ENCODE data around the gene PPP2R2C.

Gene PPP2R2C

DNA sequence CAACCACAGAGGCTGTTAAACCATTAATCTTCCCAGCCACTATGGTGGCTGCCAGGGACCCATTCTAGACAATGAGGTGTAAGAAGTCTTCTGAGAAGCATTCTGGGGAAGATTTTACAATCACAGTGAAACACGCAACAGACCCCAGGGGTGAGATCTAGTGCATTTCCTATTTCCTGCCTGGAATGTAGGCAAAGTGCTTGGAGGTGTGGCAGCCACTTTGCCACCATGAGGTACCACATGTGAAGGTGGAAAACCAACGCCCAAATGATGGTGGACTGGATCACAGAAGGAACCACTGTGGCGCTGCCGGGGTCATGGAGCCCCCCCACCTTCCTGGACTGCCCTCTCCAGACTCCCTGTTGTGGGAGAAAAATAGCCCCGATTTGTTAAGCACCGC lies 140.9 kb downstream of the PPP2R2C start:
- no peak for DNase-seq (ENCODE audit: low spot score)

- DNase-seq (ENCODE audit: low spot score) = peak; percentile 24
These were observed 141.4 kb downstream of the PPP2R2C start for GRCh38 chr4:6331018-6331417.

GRCh38 chr4:6330384-6330767 lies 142.0 kb downstream of the PPP2R2C start:
- no peak for DNase-seq (ENCODE audit: low spot score)

DNA sequence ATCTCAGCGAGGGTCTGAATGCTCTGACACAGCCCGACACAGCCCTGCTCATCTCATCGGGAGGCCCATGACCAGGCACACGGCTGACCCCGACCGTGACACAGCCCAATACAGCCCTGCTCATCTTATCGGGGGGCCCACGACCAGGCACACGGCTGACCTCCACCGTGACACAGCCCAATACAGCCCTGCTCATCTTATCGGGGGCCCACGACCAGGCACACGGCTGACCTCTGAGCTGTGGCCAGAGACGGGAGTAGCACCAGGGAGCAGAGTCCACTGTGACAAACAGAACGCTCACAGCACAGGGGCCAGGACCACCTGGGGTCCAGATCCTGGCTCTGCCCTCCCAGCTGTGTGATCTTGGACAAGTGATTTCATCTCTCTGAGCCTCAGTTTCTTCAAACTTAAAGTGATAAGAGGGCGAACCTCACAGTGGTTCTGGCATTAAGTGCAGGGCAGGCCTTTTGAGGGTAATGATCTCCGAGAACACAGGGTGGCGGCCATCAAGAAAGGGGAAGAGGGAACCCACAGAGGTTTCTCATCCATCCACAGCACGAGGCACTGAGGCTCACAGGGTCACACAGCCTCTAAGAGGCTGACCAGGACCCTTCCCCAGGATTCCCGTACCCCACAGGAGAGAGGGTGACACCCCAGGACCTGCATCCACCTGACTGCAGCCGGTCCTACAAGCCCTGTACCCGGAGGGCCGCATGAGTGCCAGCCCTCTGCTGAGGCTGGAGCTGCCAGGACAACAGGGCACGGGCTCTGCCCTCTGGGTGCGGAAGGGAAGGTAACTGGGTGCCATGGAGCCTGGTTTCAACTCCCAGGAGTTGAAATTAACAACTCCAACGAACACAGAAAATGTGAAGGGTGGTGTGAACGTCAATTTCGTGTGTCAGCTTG lies 142.7 kb downstream of the PPP2R2C start:
- no peak for DNase-seq (ENCODE audit: low spot score)

DNA sequence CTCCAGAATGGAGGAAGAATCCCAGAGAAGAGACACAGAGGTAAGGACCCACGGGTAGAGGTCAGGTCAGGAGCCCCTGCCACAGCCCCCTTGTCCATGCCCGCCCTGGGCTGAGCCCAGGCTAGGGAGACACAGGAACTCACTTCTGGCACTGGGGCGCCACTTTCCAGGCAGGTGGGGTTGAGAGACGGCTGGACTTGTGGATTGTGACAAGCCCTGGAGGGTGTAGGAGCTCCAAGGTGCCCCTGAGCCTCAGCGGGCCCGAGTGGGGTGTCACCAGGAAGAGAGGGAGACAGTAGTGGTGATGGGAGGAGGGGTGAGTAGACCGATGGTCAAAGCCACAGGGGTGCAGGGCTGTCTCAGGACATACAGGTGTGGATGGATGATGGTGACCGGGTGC lies 143.9 kb downstream of the PPP2R2C start:
- no peak for DNase-seq (ENCODE audit: low spot score)

GRCh38 chr4:6327220-6327917 lies 145.0 kb downstream of the PPP2R2C start:
- DNase-seq (ENCODE audit: low spot score) = peak; percentile 76

DNA sequence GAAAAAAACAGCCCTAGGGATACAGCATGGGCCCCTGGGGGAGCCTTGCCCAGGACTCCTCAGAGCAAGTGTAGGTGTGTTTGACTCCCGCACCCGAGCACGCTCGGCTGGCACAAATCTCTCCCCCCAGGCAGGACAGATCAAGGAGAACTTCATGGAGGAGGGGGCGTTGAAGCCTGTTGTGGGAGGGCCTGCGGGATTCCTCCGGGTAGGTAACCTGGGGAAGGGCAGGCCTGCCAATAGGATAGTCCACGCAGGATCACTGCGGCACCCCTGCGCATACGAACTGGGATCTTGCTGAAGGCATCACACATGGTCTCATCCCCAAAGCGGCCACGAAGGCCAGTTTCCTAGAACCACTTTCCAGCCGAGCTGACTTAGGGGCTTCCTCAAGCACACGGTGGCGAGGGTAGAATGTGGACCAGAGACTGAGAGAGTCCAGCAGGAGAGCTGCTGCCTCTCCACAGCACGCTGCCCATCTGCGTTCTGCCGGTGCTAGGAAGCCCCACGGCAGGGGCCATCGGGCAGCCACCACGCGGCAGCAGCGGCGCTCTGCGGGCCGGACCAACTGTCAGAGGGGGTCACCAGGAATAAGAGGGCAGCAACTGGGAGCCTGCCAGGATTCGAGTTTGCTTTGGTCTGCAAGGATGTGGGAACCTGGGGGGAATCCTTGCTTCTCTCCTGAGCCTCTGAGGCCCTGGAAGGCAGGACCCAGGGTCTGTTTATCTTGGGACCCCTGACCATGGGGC lies 145.9 kb downstream of the PPP2R2C start:
- no peak for DNase-seq (ENCODE audit: low spot score)

DNA sequence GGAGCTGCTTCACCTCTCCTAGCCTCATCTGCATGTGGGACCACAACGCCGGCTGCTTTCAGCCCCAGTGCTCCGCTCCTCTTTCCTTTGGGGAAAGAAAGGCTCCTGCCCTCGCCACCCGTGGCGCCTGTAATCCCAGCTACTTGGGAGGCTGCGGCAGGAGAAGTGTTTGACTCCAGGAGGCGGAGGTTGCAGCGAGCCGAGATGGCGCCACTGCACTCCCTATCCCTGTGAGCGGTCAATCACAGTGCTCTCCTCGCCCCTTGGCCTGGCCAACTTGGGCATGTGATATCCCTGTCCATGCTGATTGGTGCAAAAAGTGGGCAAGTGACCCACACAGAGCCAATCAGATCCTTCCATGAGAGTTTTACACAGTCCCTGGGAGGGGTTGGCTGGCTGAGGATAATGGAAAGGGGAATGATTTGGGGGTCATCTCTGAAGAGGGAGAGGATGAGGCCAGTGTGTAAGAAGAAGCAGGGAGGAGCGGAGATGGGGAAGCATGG lies 146.6 kb downstream of the PPP2R2C start:
- DNase-seq (ENCODE audit: low spot score) = no peak

DNA sequence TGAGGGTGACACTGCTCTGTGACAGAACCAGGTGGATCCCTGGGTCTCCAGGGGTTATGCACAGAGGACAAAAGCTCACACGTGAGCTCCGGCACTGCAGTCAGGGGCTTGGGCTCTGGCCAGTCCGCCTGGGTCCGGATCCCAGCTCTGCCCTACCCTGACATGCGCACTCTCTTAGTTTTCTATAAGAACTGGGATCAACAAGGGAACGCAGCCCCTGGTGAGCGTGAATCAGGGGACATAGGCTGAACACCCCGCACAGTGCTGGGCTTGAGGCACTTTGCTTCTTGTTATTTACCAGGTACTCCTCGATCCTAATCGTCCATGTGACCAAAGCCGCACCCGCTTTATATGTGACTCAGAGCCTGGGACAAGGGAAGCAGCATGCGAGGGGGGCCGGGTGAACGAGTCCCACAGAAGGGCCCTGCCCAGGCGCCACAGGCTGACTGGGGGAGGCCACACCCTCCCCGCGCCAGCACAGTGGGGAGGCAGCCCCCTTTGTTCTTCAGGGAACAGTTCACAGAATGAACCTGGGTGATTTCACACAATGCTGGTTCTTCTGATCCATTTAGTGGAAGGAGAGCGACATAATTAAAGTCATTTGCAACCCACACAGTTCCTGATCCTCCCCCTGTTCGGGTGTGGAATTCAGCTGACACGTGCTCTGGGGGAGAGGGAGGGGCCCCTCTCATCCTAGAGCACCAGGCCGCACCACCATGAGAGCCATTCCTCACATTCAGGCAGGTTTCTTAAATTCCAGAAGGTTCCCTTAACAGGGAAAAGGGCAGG lies 147.2 kb downstream of the PPP2R2C start:
- no peak for DNase-seq (ENCODE audit: low spot score)

GRCh38 chr4:6324461-6324998 lies 147.9 kb downstream of the PPP2R2C start:
- DNase-seq (ENCODE audit: low spot score) = no peak

DNA sequence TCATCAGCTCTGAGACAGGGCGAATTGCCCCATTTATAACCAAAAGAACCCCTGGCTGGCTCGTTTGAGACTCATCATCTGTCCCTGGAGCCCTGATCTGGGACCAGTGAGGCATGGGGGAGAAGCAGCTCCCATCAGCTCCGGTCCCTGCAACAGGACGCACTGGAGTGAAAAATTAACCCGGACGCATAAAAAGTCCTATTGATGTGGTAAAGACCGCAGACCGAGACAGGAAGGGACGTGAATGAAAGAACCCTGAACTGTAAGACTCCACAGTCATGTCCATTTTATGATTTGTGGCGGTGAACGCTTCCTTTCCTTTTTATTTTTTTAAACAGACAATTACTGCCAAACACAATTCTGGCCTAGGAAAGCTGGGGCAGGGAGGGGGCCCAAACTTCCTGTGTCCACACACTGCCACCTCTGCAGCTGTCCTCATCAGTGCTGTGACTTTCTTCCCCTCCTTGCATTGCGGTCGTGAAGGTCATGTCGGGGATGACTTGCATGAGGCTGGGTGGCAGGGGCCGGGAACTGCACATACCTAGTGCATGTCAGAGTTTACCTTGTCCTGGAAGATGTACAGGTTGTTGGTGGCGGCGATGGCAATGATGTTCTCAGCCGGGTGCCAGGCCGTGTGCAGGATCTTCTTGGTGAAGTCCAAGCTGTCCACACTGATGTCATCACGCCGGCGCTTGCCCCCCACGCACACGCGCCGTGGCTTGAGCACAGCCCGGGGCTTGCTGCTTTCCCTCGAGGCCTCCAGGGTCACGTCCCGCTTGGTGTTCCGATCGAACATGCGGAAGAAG lies 149.4 kb downstream of the PPP2R2C start:
- no peak for DNase-seq (ENCODE audit: low spot score)

DNA sequence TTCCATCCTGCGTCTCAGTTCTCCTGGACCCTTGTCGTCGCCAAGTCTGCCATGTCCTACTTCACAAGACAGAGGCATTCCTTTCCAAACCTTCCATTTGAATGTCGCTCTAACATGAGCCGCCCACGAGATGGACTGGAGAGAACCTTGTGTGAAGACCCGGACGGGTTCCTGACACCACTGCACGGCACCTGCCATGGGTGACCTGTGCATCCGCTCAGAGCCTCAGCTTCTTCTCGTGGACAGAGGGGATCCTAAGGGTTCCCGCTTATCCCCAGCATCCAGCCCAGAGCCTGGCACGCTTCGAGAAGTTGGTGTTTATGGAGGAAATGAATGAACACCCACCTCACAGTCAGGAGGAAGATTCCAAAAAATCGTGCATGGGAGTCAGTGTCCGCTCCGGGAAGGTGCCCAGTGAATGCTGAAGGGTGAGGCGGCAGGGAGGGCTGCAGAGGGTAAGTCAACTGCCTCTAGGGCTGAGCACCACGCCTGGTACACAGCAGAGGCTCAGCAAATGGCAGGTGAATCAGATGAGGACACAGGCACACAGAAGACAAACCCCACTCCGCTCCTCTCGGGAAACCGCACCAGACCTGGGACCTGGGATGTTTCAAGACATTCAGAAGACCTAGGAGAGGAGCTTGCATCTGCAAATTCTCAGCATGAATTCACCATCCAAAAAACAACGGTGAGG lies 150.2 kb downstream of the PPP2R2C start:
- no peak for DNase-seq (ENCODE audit: low spot score)

- no peak for DNase-seq (ENCODE audit: low spot score)
These were observed 151.1 kb downstream of the PPP2R2C start for GRCh38 chr4:6321361-6321760.

GRCh38 chr4:6320663-6321062 lies 151.8 kb downstream of the PPP2R2C start:
- DNase-seq (ENCODE audit: low spot score) = no peak

- DNase-seq (ENCODE audit: low spot score) = no peak
These were observed 152.8 kb downstream of the PPP2R2C start for GRCh38 chr4:6319530-6320150.

- no peak for DNase-seq (ENCODE audit: low spot score)
These were observed 154.2 kb downstream of the PPP2R2C start for GRCh38 chr4:6318206-6318605.

DNA sequence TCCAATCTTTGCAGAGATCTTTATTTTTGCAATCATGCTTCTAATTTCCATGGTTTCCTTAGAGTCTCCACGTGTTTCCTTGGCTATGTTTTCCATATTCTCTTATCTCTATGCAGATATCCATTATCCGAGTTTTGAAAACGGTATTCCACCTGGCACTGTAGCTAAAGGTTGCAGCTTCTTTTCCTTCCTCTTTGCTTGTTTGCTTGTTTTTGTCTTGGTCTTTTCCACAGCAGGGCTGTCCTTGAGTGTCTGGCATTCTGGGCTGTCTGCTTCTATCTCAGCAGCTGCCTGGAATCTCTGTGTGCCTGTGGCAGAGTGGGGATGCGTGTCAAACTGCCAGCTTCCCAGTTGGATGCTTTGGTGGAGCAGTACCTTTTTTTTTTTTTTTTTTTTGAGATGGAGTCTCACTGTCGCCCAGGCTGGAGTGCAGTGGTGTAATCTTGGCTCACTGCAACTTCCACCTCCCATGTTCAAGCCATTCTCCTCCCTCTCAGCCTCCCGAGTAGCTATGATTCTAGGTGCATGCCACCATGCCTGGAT lies 155.9 kb downstream of the PPP2R2C start:
- DNase-seq (ENCODE audit: low spot score) = no peak

- no peak for DNase-seq (ENCODE audit: low spot score)
These were observed 159.2 kb downstream of the PPP2R2C start for GRCh38 chr4:6313216-6313615.

GRCh38 chr4:6309777-6310176 lies 162.6 kb downstream of the PPP2R2C start:
- DNase-seq (ENCODE audit: low spot score) = no peak

All from CD4-positive, alpha-beta T cell treated with Interleukin-15 for 4 hours (primary cell).